NCI-H2171 (cell line): ENCODE measurements around the gene OPHN1.
"Not testable (repeated sequence)": the region's sequence is repeated elsewhere in the genome, so short reads cannot be mapped to it uniquely, and the experiment has no call there.

Experiments used
- DNase-seq: peaks from one replicate; lab custom pipeline; 2025; lab: John Stamatoyannopoulos, UW

OPHN1 gene

GRCh38 chrX:68355629-68355920 lies 77.7 kb downstream of the OPHN1 start:
- no peak for DNase-seq

DNA sequence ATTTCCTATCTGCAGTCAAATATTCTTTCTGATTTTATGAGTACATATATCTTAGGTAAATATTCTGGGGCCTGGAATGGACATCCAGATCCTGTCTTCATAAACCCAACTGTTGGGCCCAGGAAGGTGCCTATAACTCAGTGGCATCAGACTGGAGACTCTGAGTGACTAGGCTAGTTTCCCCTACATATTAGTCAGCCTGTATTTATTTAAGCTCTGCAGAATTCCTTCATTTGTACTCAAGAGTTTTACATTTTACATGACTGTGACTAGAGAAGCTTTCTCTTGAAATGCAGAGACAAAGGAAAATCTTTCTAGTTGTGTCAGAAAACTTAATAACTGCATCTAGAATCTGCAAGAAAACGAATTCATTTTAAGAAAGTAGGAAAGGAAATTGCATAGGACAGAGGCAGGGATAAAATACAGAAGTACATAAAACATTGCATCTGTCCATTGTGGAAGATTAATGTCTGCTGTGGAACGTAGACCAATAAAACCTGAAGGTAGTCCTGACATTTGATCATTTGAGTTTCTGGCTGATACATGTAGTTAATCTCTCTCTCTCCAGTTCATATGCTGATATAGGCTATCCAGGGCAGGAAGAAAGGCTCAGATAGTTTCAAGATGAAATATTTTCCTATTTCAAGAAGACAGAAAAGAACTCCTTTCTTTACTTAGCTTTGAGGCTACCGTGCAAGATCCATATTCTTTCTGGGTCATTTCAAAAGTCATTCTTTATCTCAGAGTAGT lies 78.2 kb downstream of the OPHN1 start:
- no peak for DNase-seq

DNA sequence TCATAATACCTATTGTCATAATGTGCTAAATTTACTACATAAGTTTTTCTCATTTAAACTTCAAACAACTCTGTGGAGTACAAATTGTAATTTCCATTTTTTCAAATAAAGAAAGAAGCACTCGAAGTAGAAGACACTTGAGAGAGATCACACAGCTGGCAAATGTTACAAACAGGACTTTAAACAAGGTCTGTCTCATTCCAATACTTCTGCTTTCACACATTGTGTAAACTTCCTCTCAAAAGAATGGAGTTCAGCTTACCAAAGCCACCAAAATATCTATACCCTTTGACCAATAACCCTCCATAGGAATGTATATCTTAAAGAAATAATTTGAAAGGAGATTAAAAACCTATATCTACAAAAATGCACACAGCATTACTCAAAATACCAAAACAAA lies 88.3 kb downstream of the OPHN1 start:
- DNase-seq = no peak

- DNase-seq = no peak
These were observed 89.7 kb downstream of the OPHN1 start for GRCh38 chrX:68343551-68343950.

DNA sequence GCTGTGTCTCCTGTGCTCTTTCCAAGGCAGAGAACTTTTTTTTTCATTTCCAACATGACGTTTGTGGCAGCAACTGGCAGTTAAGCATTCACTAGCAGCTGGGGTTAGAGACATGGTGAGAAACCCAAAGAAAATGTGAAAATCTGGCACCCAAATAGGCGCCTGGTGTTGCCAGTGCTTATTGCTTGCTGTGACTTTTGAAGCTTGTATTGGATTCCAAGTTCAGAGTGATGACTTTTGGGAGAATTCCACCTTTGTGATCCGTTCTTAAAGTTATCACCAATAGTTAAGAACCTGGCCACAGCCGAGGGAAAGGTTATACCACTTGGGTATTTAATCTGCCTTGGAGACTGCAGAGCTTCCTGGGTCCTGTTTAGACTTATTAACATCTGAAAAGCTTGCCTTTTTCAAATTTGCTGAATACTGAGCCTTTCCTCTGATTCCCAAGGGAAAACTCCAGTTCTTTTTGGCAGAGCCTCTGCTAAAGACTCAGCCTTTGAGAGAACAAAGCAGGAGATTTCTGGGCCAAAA lies 101.0 kb downstream of the OPHN1 start:
- DNase-seq = no peak

DNA sequence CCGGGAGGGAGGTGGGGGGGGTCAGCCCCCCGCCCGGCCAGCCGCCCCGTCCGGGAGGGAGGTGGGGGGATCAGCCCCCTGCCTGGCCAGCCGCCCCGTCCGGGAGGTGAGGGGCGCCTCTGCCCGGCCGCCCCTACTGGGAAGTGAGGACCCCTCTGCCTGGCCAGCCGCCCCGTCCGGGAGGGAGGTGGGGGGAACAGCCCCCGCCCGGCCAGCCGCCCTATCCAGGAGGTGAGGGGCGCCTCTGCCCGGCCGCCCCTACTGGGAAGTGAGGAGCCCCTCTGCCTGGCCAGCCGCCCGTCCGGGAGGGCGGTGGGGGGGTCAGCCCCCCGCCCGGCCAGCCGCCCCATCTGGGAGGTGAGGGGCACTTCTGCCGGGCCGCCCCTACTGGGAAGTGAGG lies 106.5 kb downstream of the OPHN1 start:
- DNase-seq = not testable (repeated sequence)

DNA sequence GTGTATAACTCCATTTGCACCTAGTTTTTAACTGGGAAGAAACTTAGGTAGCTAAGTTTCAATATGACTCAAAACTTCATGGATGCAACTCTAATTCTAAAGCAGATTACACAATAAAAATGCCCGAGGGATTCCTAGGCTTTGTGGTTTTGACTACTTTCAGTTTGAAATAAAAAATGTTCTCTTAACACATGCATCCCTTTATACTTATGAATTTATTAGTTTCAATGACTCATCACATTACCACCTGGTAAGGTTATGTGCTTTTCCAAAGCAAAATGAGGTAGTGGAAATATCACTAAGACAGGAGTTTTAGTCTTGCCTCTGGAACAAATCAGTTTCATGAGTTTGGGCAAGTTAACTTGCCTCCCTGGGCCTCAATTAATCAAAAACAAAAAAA lies 125.5 kb downstream of the OPHN1 start:
- no peak for DNase-seq

- no peak for DNase-seq
These were observed 128.7 kb downstream of the OPHN1 start for GRCh38 chrX:68304602-68305001.

DNA sequence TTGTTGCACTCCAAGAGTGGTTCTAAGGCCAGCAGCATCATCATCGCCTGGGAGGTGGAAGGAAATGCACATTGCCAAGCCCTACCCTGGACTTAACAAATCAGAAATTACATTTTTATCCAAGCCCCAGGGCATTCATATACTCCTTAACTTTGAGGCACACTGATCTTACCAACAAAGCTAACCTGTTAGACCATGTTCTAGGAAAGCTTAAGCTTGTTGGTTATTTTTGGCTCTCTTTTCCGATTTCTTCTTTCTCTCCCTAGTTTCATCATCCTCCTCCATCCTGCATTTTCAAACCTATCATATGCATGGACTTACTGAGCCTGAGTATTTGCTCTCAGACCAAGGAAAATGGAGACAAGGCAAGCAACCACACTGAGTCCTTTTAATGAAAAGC lies 133.4 kb downstream of the OPHN1 start:
- no peak for DNase-seq

DNA sequence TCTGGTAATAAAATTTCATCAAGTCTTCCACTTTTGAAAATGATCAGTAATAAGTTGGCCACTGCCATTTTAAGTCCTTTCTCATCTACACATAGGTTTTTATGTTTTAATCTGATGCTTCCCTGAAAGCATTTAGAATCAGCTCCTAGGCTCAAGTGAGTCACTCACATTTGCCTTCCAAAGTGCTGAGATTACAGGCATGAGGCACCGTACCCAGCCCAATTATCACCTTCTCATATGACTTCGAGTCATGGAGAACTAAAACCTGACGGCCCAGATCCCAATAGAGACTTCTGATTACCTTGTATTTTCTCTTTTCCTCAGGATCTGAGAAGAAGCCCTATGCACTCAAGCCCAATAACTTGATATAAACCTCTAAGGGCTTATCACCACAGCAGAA lies 140.8 kb downstream of the OPHN1 start:
- DNase-seq = no peak

DNA sequence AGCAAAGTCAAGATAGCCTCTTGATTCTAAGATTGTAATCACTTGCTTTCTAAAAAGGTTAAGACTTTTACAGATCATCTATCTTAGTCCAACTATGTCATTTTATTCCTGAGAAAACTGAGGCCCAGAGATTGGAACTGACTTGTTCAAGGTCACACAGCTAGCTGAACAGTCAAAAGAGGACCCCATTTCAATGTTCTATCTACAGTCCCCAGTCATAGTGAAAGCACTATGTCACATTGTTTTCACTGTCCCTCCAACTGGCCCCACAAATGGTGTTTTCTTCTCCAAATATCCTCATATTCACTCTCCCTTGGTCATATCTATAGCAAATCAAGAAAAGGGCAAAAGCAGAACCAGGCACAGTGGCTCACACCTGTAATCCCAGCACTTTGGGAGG lies 145.2 kb downstream of the OPHN1 start:
- no peak for DNase-seq

GRCh38 chrX:68287419-68287818 lies 145.9 kb downstream of the OPHN1 start:
- DNase-seq = no peak

- no peak for DNase-seq
These were observed 146.3 kb downstream of the OPHN1 start for GRCh38 chrX:68286980-68287379.

GRCh38 chrX:68286076-68286475 lies 147.2 kb downstream of the OPHN1 start:
- DNase-seq = no peak

- no peak for DNase-seq
These were observed 148.9 kb downstream of the OPHN1 start for GRCh38 chrX:68284281-68284904.

DNA sequence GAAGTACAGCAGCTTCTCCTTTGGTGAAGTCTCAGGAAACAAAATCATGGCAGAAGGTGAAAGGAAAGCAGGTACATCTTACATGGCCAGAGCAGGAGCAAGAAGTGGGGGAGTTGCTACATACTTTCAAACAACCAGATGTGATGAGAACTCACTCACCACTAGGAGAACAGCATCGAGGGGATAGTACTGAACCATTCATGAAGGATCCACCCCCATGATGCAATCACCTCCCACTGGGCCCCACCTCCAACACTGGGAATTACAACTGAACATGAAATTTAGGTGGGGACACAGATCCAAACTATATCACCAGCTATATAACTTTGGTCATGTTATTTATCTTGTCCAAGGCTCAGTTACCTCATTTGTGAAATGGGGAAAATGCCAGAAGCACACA lies 159.4 kb downstream of the OPHN1 start:
- DNase-seq = no peak

- not testable (repeated sequence) for DNase-seq
These were observed 168.5 kb downstream of the OPHN1 start for GRCh38 chrX:68264793-68265192.

- no peak for DNase-seq
These were observed 172.1 kb downstream of the OPHN1 start for GRCh38 chrX:68261060-68261672.

DNA sequence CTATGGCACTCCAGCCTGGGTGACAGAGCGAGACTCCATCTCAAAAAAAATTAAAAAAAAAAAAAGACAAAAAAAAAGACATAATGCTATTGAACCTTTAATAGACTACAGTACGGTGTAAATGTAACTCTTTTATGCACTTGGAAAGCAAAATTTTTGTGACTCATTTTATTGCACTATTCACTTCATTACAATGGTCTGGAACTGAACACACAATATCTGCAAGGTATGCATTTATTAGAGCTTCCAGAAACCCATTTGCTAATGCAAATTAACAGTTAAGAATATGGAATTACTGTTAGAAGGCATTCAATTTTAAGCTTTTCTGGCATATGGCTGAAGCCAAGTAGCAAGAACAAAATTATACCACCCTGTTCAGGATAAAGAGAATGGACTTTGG lies 176.3 kb downstream of the OPHN1 start:
- DNase-seq = no peak

DNA sequence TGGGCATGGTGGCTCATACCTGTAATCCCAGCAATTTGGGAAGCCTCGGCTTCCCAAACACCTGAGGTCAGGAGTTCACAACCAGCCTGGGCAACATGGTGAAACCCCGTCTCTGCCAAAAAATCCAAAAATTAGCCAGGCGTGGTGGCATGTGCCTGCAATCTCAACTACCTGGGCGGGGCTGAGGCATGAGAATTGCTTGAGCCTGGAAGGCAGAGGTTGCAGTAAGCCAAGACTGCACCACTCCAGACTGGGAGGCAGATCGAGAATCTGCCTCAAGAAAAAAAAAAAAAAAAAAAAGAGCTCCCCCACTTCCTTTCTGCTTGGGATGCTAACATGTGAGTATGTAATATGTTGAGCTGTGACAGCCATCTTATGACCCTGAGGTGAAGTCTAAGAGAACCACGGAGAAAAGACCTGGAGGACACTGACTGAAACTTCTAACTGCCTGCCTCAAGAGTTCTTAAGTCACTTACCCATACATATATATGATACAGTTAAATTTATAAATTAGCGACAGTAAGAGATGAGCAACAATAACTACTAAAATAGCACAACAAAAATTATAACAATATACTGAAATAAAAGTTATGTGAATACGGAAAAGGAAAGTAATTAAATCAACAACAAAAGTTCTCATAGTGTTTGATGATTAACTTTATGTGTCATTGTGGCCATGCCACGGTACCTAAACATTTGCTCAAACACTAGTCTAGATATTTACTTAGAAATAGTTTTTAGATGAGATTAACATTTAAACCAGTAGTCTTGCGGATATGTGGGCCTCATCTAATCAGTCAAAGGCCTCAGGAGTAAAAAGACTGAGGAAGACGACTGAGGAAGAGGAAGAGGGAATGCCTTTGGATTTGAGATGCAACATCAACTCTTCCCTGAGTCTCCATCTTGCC lies 178.3 kb downstream of the OPHN1 start:
- DNase-seq = no peak

GRCh38 chrX:68252664-68253063 lies 180.6 kb downstream of the OPHN1 start:
- DNase-seq = no peak

DNA sequence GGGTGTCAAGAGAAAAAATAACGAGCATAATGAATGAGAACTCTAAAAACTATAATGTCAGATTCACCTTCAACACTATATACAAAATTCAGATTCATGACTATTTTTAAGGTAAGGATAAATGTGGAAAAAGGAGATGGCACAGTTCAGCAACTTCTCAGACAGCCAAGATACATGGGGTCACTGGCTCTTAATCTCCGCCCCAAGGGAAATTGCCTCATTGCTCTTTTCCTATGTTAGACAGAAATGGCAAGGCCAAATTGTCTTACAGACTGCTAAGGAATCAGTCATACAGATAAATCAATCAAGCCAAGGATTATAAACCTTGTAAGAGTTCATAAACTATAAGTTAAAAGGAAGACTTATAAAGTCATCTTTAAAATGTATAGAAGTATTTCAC lies 183.4 kb downstream of the OPHN1 start:
- DNase-seq = no peak
